Ishikawa (cell line): Measurements from ENCODE around the gene ZNF584.

Source experiments
- CEBPB ChIP-seq: IDR thresholded peaks from 2 replicates; pipeline ENCODE4 v1.6.1; 2012
- CREB1 ChIP-seq: IDR thresholded peaks from 2 replicates; pipeline ENCODE4 v1.6.1; 2012; ENCODE audit warnings: low read depth
- EGR1 ChIP-seq: IDR thresholded peaks from 2 replicates; pipeline ENCODE4 v1.6.1; 2012
- EP300 ChIP-seq: IDR thresholded peaks from 2 replicates; pipeline ENCODE4 v1.6.1; 2012; ENCODE audit warnings: borderline replicate concordance
- FOXM1 ChIP-seq: IDR thresholded peaks from 2 replicates; pipeline ENCODE4 v1.6.1; 2012; ENCODE audit warnings: low read depth, borderline replicate concordance
- MAX ChIP-seq: IDR thresholded peaks from 2 replicates; pipeline ENCODE4 v1.6.1; 2012
- NFIC ChIP-seq: IDR thresholded peaks from 2 replicates; pipeline ENCODE4 v1.6.1; 2012
- RAD21 ChIP-seq: IDR thresholded peaks from 2 replicates; pipeline ENCODE4 v1.6.1; 2012; ENCODE audit warnings: low read depth
- REST ChIP-seq: IDR thresholded peaks from 2 replicates; pipeline ENCODE4 v1.6.1; 2012; ENCODE audit warnings: low read depth, mild to moderate bottlenecking
- TAF1 ChIP-seq: IDR thresholded peaks from 2 replicates; pipeline ENCODE4 v1.6.1; 2012; ENCODE audit warnings: low read depth, mild to moderate bottlenecking
- TCF12 ChIP-seq: IDR thresholded peaks from 2 replicates; pipeline ENCODE4 v1.6.1; 2012; ENCODE audit warnings: low read depth
- TEAD4 ChIP-seq: IDR thresholded peaks from 2 replicates; pipeline ENCODE4 v1.6.1; 2012
- USF1 ChIP-seq: IDR thresholded peaks from 2 replicates; pipeline ENCODE4 v1.6.1; 2012
- YY1 ChIP-seq: IDR thresholded peaks from 2 replicates; pipeline ENCODE4 v1.6.1; 2012; ENCODE audit warnings: low read depth
- ZBTB7A ChIP-seq: IDR thresholded peaks from 2 replicates; pipeline ENCODE4 v1.6.1; 2012; ENCODE audit warnings: low read depth

The ZNF584 gene

GRCh38 chr19:58395220-58395978, 13.1 kb upstream of the ZNF584 start, which contains the start of gene RNF225:
Gene RNF225, plus strand, starts transcription at chr19:58395656. Its CDS starts 434 bp downstream, at chr19:58396090.
- TF ChIP-seq MAX, result 0 out of 2 replicates have a peak, but pooled peaks have one; percentile 12
- TF ChIP-seq TAF1, result peak; percentile 18; the same call in 1 of the 2 replicates
- no peak for TF ChIP-seq CEBPB
- TF ChIP-seq YY1, result no peak
- no peak for TF ChIP-seq USF1
- no peak for TF ChIP-seq CREB1
- no peak; the same call in 1 of the 2 replicates for TF ChIP-seq ZBTB7A
- TF ChIP-seq REST, result no peak
- TF ChIP-seq TCF12, result no peak

GRCh38 chr19:58395979-58396627, 12.3 kb upstream of the ZNF584 start:
- no peak for TF ChIP-seq EP300

- no peak for TF ChIP-seq NFIC
- no peak for TF ChIP-seq TAF1
- no peak for TF ChIP-seq YY1
- TF ChIP-seq ZBTB7A, result no peak
- TF ChIP-seq TCF12, result no peak
- no peak for TF ChIP-seq FOXM1
- no peak for TF ChIP-seq REST
- TF ChIP-seq CEBPB, result no peak
- no peak for TF ChIP-seq RAD21
These were observed 11.5 kb upstream of the ZNF584 start for GRCh38 chr19:58396691-58397532.

GRCh38 chr19:58397533-58398037, 10.9 kb upstream of the ZNF584 start:
- TF ChIP-seq MAX (no peak), YY1 (no peak), TAF1 (no peak), USF1 (no peak), NFIC (no peak), ZBTB7A (no peak), EGR1 (no peak), CEBPB (no peak), TEAD4 (no peak), CREB1 (no peak)

- TF ChIP-seq RAD21 (no peak), CREB1 (no peak), EGR1 (no peak), TEAD4 (no peak), TCF12 (no peak), REST (no peak), MAX (no peak), TAF1 (no peak), CEBPB (no peak)
These were observed 10.4 kb upstream of the ZNF584 start for GRCh38 chr19:58398087-58398486.
